Sigmoid colon (tissue), 4 donors: ENCODE measurements around the gene PUM1.

Source experiments
- CTCF ChIP-seq, 4 experiments: fragments of 450-650 bp in 3 of 4; fragments of 200-600 bp in 1 of 4; IDR thresholded peaks; one replicate each; pipeline ENCODE4 v1.5.1; 2016 to 2019; ENCODE audit warnings: antibody characterized with exemption in 4 of 4, mild to moderate bottlenecking in 3 of 4, moderate library complexity in 2 of 4
- POLR2A ChIP-seq, 2 donors: fragments of 450-650 bp; IDR thresholded peaks; one replicate each; pipeline ENCODE4 v1.6.1; 2016; ENCODE audit warnings: antibody characterized with exemption in 2 of 2, mild to moderate bottlenecking in 2 of 2, moderate library complexity in 2 of 2
- POLR2AphosphoS5 ChIP-seq, 4 donors: sonication (generic); formaldehyde crosslinking; IDR thresholded peaks; one replicate each; pipeline ENCODE4 v1.6.1; 2017; ENCODE audit warnings: antibody characterized with exemption in 4 of 4

- TF ChIP-seq CTCF (IDR thresholded peaks at IDR 0.05) (no peak), POLR2A (IDR thresholded peaks at IDR 0.05) (no peak), POLR2AphosphoS5 (IDR thresholded peaks at IDR 0.05) (no peak)
Observed at GRCh38 chr1:31020007-31020790, 45.3 kb downstream of the PUM1 start.
